HFFc6 (cell line): ENCODE data around the gene KIAA1549. TPM values are rescaled to one million over a fixed set of nuclear protein-coding genes. Genes with fewer than 3 reads are reported as not detected.

Source experiments
- DNase-seq: peaks from one replicate; pipeline ENCODE4 v3.0.0-alpha.2; 2018
- H3K27ac Mint-ChIP-seq: 2 replicates; pipeline ENCODE4 v1.8.0; 2020; ENCODE audit warnings: mild to moderate bottlenecking, mixed read lengths
- H3K27me3 Mint-ChIP-seq: 2 replicates; pipeline ENCODE4 v1.8.0; 2021; ENCODE audit warnings: mild to moderate bottlenecking, moderate library complexity, mixed read lengths; ENCODE audit not compliant: insufficient read depth
- H3K36me3 Mint-ChIP-seq: 2 replicates; pipeline ENCODE4 v1.8.0; 2021; ENCODE audit warnings: low read depth, mixed read lengths
- H3K4me1 Mint-ChIP-seq: 2 replicates; pipeline ENCODE4 v1.8.0; 2020; ENCODE audit warnings: low read depth, mixed read lengths
- H3K4me3 Mint-ChIP-seq: 2 replicates; pipeline ENCODE4 v1.8.0; 2020; ENCODE audit warnings: mild to moderate bottlenecking, moderate library complexity, mixed read lengths
- H3K9me3 Mint-ChIP-seq: 2 replicates; pipeline ENCODE4 v1.8.0; 2020; ENCODE audit warnings: mild to moderate bottlenecking, mixed read lengths
- total RNA-seq, 6 experiments: library from RNA; stranded (reverse); fragmentation: NEBNext Ultra II Directional; extraction: Animal tissue kit (Norgen Biotek cat#: 25700); gene quantifications; 2 replicates in 1 of 6; 3 replicates in 5 of 6; pipeline ENCODE4 v1.2.3, GENCODE V29; 2021
- TF ChIP-seq, protein P1 (sequence below): fragments of 200-600 bp; sonication (generic); IDR thresholded peaks from 2 replicates; pipeline ENCODE4 v1.5.0; 2021; ENCODE audit warnings: antibody characterized with exemption, mild to moderate bottlenecking

Gene KIAA1549
- total RNA-seq, 6 experiments from 2014 or later = 7.0 to 13.3 (median 7.9) TPM

DNA sequence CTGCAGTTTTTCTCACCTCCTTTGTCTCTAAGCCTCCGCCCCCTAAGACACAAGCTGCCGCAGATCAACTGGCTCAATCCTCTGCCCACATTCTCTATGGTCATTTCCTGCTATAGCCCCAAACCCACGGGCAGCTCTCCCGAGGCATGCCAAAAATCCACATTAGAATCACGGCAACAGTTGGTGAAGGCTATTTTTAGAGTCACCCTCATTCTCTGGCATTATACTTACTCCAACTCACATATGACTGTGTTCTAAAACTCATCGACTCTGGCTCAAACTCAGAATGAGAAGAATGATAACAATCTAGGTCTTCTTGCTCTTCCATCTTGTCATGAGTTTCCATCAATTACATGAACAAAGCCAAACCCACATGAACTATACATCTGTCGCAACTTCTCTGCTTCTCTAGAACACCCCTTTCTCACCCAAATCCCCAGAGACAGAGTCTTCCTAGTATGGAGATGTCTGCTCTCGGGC is 10.9 kb upstream of the KIAA1549 start:
- Mint-ChIP-seq H3K4me1 (peaks cover 30% of the 10 kb centered on the region), H3K36me3 (peaks cover 13% of the 10 kb centered on the region; the same call in 1 of the 2 replicates), H3K27me3 (peaks cover 3% of the 10 kb centered on the region), H3K27ac (peak overlapping the region; percentile 87), H3K9me3 (peaks cover 10% of the 10 kb centered on the region), H3K4me3 (peak overlapping the region; percentile 20)
- TF ChIP-seq, protein P1, sequence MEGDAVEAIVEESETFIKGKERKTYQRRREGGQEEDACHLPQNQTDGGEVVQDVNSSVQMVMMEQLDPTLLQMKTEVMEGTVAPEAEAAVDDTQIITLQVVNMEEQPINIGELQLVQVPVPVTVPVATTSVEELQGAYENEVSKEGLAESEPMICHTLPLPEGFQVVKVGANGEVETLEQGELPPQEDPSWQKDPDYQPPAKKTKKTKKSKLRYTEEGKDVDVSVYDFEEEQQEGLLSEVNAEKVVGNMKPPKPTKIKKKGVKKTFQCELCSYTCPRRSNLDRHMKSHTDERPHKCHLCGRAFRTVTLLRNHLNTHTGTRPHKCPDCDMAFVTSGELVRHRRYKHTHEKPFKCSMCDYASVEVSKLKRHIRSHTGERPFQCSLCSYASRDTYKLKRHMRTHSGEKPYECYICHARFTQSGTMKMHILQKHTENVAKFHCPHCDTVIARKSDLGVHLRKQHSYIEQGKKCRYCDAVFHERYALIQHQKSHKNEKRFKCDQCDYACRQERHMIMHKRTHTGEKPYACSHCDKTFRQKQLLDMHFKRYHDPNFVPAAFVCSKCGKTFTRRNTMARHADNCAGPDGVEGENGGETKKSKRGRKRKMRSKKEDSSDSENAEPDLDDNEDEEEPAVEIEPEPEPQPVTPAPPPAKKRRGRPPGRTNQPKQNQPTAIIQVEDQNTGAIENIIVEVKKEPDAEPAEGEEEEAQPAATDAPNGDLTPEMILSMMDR = no peak
- peak; percentile 87 for DNase-seq

- Mint-ChIP-seq H3K27me3 (peaks cover 3% of the 10 kb centered on the region), H3K36me3 (peaks cover 18% of the 10 kb centered on the region), H3K4me1 (peaks cover 35% of the 10 kb centered on the region), H3K4me3 (no peak overlapping the region), H3K9me3 (peaks cover 14% of the 10 kb centered on the region), H3K27ac (no peak overlapping the region)
- no peak for DNase-seq
- TF ChIP-seq, protein P1 = no peak
Measured at GRCh38 chr7:138987686-138988085, 6.5 kb upstream of the KIAA1549 start.

- Mint-ChIP-seq H3K4me3 (peak overlapping the region; percentile 74; the same call in 1 of the 2 replicates), H3K36me3 (peaks cover 10% of the 10 kb centered on the region), H3K27ac (no peak overlapping the region), H3K4me1 (peaks cover 39% of the 10 kb centered on the region), H3K9me3 (peaks cover 4% of the 10 kb centered on the region; the same call in 1 of the 2 replicates), H3K27me3 (peaks cover 2% of the 10 kb centered on the region; the same call in 1 of the 2 replicates)
- TF ChIP-seq, protein P1 = no peak
- no peak for DNase-seq
Measured at GRCh38 chr7:138982204-138982623, 1.0 kb upstream of the KIAA1549 start.

GRCh38 chr7:138980563-138981291 is 462 bp downstream of the KIAA1549 start:
- H3K9me3 Mint-ChIP-seq = no peaks in the 10 kb centered on the region
- TF ChIP-seq, protein P1 = no peak
- H3K36me3 Mint-ChIP-seq = peaks cover 5% of the 10 kb centered on the region; the same call in 1 of the 2 replicates
- H3K4me1 Mint-ChIP-seq = peaks cover 31% of the 10 kb centered on the region
- peaks cover 2% of the 10 kb centered on the region; the same call in 1 of the 2 replicates for H3K27me3 Mint-ChIP-seq
- no peak for DNase-seq
- H3K4me3 Mint-ChIP-seq = peak overlapping the region; percentile 91
- H3K27ac Mint-ChIP-seq = peak overlapping the region; percentile 66

- Mint-ChIP-seq H3K4me3 (peak overlapping the region; percentile 91), H3K27ac (peak overlapping the region; percentile 66), H3K9me3 (no peaks in the 10 kb centered on the region), H3K27me3 (peaks cover 2% of the 10 kb centered on the region; the same call in 1 of the 2 replicates), H3K4me1 (peaks cover 33% of the 10 kb centered on the region), H3K36me3 (peaks cover 5% of the 10 kb centered on the region; the same call in 1 of the 2 replicates)
- TF ChIP-seq, protein P1 = no peak
- peak; percentile 16 for DNase-seq
Measured at GRCh38 chr7:138979988-138980562, 1.1 kb downstream of the KIAA1549 start.
